CD4-positive, alpha-beta T cell treated with Interleukin-4 for 4 hours (primary cell): Measurements from ENCODE around the gene EEF1G.
"Not testable (repeated sequence)": the region's sequence is repeated elsewhere in the genome, so short reads cannot be mapped to it uniquely, and the experiment has no call there.

Experiments used
- DNase-seq: peaks from one replicate; pipeline ENCODE4 v3.0.0-alpha.2; 2020

EEF1G gene

DNA sequence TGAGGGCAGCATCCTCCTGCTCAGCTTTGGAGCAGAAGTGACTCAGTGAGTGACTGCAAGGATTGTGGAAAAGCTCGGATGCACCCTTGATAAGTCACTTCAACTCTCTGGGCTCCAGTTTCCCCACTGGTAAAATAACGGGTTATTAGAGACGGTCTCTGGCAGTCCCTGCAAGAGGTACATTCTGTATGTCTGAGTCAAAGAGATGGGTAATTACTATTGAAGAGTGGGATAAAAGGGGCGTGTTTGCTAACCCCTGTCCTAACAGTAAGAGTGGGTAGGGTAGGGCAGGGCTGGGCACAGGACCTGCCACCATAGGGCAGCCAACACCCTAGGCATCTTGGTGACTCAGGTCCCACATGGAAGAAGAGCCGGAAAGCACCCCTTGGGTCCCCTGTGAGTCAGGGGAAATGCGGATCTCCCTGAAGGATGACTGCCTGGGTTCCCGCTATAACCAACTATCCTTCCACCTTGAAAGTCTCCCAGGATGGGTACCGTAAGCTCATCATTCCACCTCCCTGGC, 19.8 kb downstream of the EEF1G start:
- DNase-seq = no peak

DNA sequence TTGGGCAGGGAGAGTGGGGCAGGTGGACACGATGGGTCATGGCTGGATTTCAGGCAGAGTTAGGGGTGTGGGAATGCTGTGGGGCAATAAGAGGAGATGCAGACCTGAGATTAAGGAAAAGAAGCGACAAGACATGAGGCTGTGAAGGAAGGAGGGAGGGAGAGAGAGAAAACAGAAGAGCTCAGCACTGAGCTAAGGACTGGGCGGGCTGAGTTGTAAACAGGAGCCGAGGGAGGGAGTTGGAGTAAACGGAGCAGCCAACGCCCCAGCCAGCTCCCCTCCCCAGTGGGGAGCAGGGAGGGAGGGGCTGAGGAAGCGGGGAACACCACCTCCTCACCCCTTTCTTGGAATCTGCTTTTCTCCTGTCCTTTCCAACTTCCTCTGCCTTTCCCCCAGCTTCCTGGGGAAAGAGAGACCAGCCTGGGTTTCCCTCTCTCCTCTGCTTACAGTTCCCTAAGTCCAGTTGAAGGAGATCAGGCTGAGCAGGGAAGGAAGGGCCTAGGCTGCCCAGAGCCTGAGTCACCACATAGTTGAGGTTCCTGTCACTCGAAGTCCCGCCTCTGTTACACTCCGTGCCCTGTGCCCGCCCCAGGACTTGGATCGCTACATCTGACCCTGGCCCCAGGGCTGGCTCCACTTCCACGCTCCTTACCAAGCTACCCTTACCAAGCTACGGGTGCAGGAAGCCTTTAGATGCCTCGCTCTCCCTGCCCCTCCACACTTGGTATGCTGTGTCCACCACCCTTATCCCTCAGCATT, 20.4 kb downstream of the EEF1G start:
- peak; percentile 90 for DNase-seq

DNA sequence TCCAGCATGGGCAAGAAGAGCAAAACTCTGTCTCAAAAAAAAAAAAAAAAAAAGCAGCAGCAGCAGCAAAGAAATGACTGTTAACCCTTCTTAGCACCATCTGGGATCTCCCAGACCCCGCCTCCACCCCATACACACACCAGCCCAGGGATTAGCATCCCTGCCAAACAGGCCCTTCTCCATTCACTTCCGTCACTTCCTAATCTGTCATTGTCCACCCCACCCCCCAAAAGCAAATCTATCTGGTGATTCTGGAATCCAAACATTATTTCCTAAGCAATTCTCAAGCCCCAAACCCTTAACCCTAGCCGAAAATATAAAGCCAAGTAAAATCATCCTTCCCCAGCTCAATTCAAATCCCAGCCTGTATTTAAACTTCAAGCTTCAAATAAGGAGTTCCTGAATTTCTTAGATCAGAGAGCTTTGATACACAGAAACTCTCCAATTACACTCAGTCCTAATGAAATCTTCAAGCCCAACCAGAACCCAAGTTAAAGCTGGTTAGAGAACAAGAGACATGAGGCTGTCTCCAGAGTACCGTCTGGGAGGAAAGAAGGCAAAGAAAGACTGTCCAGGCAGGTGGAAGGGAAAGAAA, 21.1 kb downstream of the EEF1G start:
- DNase-seq = no peak

DNA sequence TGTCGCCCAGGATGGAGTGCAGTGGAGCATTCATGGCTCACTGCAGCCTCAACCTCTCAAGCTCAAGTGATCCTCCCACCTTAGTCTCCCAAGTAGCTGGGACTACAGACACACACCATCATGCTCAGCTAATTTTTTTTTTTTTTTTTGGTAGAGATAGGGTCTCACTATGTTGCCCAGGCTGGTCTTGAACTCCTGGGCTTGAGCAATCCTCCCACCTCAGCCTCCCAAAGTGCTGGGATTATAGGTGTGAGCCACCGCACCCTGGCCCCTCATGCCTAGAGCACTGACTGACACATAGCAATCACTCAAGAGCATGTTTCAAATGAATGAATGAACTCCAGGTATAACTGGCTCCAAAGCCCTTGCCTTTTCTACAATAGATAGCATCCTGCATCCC, 23.2 kb downstream of the EEF1G start:
- DNase-seq = not testable (repeated sequence)

DNA sequence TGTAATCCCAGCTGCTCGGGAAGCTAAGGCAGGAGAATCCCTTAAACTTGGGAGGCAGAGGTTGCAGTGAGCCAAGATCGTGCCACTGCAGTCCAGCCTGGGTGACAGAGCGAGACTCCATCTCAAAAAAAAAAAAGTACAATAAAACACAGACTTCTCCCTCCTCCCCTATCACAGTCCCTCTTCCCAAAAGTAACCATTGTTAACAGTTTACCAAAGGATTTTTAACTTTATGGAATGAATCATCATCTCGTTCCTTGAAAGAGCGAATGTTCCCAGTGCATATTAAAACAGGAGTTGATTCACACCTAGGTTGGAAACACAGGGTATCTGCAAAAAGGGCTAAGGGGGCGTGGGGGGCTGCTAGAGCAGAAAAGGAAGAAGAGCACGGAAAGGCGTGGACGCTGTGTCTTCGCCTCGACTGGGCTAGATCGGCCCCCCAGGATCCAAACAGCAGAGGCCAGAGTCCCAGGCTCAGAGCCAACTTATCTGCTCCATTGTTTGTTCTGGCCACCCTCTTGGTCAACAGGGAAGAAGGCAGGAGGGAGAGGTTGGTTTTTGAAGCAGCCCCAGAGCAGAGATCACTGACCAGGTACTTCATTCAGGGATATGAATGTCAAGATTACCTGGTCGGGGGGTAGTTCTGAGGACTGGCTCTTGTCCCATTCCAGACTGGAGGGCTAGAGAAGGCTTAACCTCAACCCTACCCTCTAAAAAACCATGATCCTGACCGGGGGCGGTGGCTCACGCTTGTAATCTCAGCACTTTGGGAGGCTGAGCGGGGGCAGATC, 25.0 kb downstream of the EEF1G start:
- DNase-seq = no peak

DNA sequence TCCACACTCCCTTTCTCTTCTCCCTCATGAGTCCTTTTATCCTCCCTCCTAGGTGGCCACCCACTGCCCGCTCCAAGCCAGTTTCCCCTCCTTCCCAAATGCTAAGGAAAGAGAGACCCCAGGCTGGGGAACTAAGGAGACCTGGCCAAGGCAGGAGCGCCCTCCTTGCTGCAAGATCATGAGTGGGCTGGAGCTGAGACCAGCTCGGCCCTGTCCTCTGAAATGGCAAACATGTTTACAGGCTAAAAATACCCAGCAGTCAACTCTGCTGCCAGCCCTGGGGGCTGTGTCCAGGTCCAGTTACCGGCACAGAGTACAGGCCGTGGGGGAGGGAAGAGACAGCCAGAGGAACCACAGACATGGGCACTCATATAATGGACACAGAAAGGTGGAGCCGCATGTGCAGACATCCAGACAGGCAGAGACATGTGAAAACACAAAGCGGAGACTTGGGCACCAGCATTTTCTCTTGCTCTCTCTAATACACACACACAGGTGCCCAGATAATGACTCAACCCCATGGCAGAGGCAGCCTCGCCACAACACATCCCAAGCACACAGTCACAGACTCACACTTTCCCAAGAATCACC, 25.9 kb downstream of the EEF1G start:
- peak; percentile 76 for DNase-seq

DNA sequence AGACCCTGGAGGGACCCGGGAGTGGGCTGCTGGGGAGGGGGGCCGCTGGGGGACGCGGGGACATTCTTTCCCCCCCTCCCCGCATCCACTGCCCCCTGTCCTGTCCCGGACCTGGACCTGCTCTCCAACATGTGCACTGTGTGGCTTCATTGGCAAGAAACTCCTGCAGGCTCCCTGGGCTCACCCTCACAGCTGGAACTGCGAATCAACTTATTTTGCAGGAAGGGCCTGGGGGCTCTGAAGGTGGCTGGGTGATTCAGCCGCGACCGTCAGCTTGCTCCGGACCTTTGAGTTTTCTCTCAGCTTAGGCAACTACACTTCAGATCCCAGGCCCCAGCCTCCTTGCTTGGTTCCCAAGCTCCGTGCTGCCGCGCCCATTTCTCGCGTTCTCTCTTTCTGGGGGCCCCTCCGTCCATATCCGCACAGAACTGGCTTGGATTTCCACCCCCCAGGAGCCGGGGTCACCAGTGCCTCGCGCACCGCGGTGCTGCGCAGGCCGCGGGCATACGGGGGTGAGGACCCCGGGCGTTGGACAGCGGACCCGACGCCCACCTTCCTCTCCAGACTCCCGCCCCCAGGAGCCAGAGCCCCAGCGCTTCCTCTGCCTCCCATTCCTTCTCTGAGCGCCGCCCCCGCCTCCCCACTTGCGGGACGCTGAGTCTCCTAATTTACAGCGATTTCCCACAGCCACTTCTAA, 26.6 kb downstream of the EEF1G start:
- no peak for DNase-seq

DNA sequence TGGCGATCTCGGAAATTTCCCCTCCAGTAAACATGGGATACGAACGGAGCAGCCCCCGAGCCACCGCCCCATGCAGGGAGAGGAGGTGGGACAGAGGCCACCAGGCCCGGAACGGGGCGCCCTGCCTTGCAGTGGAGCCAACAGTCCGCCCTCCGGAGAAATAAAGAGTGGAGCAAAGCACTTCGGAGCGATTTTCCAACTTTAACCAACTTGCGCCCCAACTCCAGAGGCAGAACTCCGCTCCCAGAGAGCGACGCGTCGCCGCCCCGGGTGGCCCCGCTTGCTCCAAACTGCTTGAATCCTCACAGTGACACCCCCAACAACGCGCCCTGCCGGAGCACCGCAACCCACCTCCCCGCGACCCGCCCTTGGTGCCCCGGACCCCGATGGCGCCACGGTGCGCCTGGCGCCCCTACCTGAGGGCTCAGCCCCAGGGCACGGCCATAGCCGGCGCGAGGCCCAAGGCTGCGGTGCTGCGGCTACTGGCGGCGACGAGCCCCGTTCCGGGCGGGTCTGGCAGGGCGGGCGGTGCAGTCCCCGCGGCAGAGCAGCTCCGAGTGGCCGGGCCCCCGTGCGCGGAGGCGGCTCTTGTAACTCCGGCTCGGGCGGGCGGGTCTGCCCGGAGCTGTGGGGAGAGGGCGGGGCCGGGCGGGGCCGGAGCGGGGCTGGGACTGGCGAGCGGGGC, 27.3 kb downstream of the EEF1G start, which contains the start of gene AHNAK:
Gene AHNAK, minus strand, starts transcription at position 563 of the 685 bp plus-strand sequence. CDS start 10,708 bp downstream, outside the sequence.
- DNase-seq = peak; percentile 82

DNA sequence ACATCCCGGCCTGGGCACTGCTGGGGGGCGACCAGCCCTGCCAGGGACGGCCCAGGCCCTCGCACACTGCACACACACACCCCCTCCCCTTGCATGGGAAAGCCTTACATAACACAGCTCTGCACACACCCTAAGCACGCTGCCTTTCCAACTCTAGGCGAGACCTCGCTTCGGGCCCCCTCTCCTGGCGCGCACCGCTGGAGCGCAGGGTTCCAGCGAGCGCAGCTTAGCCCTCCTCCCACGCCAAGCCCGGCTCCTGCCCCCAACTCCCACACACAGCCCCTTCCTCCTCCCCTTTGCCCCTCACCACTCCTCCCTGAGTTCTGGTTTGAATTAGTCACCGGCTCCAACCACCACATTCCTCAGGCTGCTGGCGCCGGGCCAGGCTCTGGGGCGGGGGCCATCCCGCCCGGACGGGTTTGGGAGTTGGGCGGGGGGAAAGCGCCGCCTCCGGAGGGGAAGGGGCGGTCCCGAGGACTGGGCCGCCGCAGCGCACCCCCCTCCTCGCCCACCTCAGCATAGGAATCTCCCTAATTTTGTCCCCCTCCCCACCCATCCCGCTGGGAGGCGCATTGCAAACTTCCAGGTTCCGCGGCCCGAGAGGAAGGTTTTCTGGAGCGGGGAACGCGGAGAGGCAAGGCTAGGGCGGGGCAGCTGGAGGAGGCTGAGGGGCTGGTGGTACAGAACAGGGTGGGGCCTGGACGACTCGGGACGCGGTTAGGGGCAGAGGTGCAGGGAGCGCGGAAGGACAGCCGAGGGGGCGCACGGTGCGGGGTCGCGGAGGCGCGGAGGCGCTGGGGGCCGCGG, 28.1 kb downstream of the EEF1G start:
- DNase-seq = peak; percentile 84

DNA sequence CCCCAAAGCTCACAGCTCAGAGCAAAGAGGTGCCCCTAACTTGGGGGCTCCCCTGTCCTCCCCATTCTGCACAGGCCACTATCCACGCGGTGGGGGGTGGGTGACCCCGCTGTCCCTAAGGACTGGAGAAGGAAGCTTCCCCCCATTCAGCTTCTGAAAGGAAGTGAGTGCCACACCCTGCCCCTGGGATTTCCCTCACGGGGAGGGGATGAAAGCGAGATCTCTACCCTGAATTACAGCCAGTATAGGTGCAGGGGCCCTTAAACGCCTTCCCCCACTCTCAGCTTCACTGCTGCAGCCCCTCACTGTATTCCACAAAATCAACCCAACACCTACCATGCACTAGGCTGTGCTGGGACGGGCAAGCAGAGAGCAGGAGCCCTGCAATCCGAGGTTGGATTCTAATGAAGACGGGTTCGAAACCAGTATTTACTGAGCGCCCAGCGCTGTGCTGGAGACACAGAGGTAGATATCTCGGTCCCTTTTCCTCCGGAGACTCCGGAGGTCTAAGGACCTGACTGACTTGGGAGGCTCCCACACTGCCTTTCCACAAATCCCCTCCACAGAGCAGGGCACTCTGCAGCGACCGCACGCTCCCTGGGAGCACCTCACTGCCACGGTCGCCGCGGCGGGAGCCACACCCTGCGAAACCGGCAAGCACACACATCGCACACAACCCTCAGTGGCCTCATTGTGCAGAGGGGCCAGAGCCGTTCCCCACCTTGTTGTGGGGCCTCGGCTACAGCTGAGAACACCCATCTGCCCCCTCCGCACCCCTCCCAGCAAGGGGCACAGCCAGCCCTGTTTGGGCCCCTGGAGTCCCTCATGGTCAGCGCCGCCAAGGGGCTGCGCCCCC, 28.9 kb downstream of the EEF1G start:
- peak; percentile 60 for DNase-seq

DNA sequence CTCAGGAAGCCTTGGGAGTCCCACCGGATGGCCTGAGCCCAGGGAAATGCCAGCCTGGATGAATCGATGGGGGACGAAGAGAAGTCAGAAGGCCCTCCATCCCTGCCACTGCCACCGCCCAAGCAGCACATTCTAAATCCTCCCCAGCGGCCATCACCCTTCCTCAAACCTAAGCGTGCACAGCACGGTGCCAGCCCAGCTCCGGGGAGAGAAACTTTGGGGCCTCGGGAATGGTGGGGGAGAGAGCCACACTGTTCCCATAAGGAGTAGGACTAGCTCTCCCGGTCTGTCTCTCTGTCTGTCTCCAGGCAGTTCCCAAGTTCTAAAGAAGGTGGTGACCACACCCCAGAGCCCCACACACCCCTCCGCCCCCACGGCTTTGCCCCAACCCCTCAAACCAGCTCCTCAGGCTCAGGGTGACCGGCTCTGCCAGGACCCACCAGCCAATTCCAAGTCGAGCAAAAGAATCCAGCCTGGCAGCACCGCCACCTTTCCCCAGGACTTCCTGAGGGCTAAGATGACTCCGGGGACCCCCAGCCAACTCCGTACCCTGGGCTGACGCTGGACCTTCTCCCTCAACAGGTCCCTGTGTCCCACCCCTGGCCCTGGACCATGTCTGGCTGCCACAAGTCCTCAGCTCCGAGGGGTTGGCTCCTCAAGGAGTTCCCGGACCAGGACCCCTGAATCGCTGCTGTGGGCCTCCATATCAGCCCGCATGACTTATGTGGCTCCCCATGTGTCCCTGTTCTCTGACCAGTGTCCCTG, 29.8 kb downstream of the EEF1G start:
- DNase-seq = no peak

DNA sequence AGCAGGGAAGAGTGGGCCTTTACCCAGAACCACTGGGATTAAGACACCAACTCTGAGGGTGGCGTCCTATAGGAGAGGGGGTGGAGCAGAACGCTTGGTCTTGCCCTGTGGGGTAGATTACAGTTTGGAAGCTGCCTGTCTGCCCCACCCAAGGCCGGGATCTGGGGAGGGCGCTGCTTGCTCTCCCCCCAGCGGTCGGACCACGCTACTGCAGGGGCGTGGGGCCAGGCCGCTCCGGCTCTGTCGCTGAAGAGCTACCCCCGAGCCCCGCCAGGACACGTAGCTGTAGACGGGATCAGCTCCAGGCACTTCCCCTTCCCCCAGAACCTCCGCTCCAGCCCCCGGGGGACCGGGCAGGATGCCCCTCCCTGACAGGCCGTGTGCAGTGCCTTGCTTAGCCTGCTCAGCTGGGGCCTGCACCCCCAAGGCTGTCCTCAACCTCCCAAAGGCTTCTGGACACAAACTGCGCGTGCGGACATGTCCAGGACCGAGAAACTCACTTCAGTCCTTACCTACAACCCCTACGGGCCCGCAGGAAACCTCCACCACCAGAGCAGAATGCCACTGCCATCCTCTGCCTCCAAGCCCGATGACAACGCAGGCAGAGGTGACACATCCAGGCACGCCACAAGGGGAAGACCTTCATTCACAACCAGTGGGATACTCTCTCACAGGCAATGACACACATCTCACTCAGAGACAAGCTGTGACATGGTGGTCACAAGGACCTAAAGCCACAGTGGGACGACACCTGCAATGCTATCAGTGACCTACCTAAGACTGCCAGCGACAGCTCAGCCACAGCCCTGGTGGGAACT, 30.7 kb downstream of the EEF1G start:
- DNase-seq = peak; percentile 86

DNA sequence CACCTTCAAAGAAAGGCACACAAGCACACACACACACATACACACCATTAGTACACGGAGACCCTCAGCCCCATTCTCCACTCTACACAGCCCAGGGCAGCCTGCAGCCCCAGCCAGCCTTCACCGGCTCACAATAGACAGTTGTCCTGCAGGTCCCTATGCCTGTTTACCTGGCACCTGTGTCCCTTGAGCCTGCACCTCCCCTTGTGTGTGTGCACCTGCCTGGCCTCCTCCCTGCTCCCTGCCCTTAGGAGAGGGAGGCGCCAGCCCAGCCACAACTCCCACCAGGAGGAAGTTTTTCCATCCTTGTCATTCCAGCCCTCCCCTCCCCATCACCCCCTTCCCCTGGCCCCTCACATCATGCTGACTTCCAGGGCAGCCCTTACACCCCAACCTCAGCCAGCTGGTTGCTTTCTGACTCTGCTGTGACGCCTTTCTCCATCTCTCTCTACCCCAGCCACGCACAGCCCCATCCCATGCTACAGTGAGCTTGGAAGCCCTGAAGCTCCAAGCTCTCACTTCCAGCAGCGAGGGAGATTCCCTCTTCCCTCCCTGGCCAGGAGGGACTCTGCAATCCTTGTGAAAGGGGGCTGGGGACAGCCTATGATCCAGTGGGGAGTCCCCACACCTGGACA, 31.5 kb downstream of the EEF1G start:
- no peak for DNase-seq

DNA sequence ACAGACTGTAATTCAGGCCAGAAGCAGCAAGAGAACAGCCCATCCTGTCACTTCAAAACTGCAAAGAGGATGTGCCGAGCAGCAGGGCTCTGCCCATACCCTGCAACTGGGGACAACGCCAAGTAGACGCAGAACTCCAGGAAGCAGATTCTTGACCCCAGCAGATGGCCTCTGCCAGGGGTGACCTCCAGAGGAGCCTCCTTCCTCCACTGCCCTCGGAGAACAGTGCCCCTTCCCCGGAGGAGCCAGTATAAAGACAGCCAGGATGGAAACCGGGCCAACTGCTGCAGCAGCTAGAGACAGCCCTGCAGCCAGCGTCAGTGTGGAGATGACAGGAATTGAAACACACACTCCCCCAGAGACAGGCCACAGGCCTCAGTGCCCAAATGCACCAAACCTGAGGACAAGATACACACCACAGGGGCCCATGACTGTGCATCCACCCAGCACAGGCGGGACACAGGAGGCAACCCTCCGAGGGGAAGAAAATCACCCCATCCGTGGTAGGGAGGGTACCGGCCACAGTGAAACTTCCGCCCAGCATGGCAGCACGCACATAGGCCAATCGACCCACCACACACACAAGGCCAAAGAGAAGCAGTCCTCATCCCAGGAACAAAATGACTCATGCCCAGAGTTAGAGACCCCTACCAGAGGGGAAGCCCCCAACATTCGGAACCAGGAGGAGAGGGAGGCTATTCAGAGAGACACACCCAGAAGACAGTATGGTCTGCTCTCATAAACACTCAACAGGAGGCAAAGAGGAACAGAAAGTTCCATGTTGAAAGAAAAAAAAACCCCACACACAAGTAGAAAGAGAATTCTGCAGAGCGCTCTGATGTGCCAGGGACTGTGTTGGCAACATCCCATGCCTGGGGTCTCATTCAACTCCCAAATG, 32.6 kb downstream of the EEF1G start:
- no peak for DNase-seq

DNA sequence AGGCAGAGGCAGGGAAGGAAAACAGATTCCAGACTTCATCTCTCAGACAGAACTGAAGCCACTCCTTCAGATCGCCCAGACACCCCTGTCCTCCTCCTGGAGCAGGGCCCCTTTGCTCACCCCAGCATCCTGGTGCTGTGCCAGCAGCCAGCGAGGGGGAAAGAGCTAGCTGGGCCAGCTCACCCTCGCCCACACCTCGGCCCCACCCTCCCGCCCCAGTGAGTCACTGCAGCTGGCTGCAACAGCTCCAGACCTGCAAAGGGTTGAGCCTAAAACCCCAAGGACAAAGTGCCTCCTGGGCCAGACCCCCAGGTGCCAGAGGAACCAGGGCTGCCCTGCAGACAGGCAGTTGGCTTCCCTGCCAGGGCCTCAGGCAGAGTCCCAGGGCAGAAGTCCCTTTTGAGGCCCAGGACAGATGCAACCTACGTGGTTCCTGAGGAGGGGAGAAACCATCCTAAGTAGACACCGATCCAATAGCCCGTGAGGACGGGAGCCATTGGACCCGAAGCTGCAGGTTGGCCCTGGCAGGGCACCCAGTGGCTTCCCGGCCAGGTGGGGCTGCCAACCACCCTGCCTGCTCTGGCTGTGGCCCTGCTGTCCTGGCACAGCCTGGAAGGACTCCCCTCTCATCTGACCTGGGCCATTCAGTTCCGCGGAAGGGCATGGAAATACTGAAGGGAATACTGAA, 34.3 kb downstream of the EEF1G start:
- peak; percentile 57 for DNase-seq
